22Rv1 (cell line): Measurements from ENCODE around the gene DPY19L2.
"Not testable (repeated sequence)": the region's sequence is repeated elsewhere in the genome, so short reads cannot be mapped to it uniquely, and the experiment has no call there.

Source experiments
- ZFX ChIP-seq: fragments of 450-650 bp; IDR thresholded peaks from 2 replicates; pipeline ENCODE4 v1.6.1; 2017; ENCODE audit warnings: antibody characterized with exemption, borderline replicate concordance
- TF ChIP-seq, protein P1 (sequence below): fragments of 450-650 bp; IDR thresholded peaks from 2 replicates; pipeline ENCODE4 v1.5.1; 2017; ENCODE audit warnings: mild to moderate bottlenecking

DNA sequence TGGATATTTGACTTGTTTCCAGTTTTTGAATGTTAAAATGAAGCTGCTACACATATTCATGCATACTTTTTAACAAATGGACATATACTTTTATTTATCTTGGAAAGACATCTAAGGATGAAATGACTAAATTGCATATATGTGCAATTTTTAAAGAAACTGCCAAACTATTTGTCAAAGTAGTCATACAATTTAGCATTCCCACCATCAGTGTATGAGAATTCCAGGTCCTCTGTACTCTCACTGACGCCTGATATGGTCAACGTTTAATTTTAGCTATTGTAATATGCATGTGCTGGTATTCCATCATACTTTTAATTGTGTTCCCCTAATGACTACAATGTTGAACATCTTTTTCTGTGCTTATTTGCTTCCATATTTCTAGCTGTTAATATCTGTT, 22.5 kb upstream of the DPY19L2 start:
- TF ChIP-seq, protein P1, sequence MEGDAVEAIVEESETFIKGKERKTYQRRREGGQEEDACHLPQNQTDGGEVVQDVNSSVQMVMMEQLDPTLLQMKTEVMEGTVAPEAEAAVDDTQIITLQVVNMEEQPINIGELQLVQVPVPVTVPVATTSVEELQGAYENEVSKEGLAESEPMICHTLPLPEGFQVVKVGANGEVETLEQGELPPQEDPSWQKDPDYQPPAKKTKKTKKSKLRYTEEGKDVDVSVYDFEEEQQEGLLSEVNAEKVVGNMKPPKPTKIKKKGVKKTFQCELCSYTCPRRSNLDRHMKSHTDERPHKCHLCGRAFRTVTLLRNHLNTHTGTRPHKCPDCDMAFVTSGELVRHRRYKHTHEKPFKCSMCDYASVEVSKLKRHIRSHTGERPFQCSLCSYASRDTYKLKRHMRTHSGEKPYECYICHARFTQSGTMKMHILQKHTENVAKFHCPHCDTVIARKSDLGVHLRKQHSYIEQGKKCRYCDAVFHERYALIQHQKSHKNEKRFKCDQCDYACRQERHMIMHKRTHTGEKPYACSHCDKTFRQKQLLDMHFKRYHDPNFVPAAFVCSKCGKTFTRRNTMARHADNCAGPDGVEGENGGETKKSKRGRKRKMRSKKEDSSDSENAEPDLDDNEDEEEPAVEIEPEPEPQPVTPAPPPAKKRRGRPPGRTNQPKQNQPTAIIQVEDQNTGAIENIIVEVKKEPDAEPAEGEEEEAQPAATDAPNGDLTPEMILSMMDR = not testable (repeated sequence)
- not testable (repeated sequence) for TF ChIP-seq ZFX
